SK-N-SH treated with all-trans-retinoic acid at 6 μM for 48 hours (cell line): ENCODE measurements around the gene ZEB2.

Experiments used
- ATAC-seq: fragments of 200-7000 bp; cut with Tn5 transposase; 3 replicates; pipeline ENCODE4 v1.9.1; 2020; ENCODE audit warnings: mild to moderate bottlenecking, moderate library complexity
- ARNTL ChIP-seq: fragments of 450-650 bp; formaldehyde crosslinking; IDR thresholded peaks from 2 replicates; pipeline ENCODE4 v1.5.0; 2020; ENCODE audit warnings: low read depth, mild to moderate bottlenecking, moderate library complexity, borderline replicate concordance
- CSDC2 ChIP-seq: fragments of 250-450 bp; sonication (Bioruptor Pico); IDR thresholded peaks from 2 replicates; pipeline ENCODE4 v1.5.0; 2020; ENCODE audit warnings: mild to moderate bottlenecking, moderate library complexity
- ESRRG ChIP-seq: fragments of 250-450 bp; sonication (Bioruptor Pico); IDR thresholded peaks from 2 replicates; pipeline ENCODE4 v1.6.1; 2021; ENCODE audit warnings: mild to moderate bottlenecking
- GLIS3 ChIP-seq: fragments of 250-450 bp; sonication (Bioruptor Pico); IDR thresholded peaks from 2 replicates; pipeline ENCODE4 v1.5.0; 2020; ENCODE audit warnings: mild to moderate bottlenecking, moderate library complexity
- ISL1 ChIP-seq: fragments of 250-450 bp; sonication (Bioruptor Pico); IDR thresholded peaks from 2 replicates; pipeline ENCODE4 v2.1.2; 2022; ENCODE audit warnings: mild to moderate bottlenecking, moderate library complexity
- OSR1 ChIP-seq: fragments of 250-450 bp; sonication (Bioruptor Pico); IDR thresholded peaks from 2 replicates; pipeline ENCODE4 v1.8.0; 2022; ENCODE audit warnings: moderate library complexity, mild to moderate bottlenecking, inconsistent platforms
- SNAI2 ChIP-seq: fragments of 250-450 bp; sonication (Bioruptor Pico); IDR thresholded peaks from 2 replicates; pipeline ENCODE4 v1.5.0; 2020; ENCODE audit warnings: mild to moderate bottlenecking, moderate library complexity
- TCF4 ChIP-seq: fragments of 250-450 bp; sonication (Bioruptor Pico); IDR thresholded peaks from 2 replicates; pipeline ENCODE4 v1.8.0; 2021; ENCODE audit warnings: mild to moderate bottlenecking, moderate library complexity, borderline replicate concordance
- TOX ChIP-seq: fragments of 250-450 bp; sonication (Bioruptor Pico); IDR thresholded peaks from 2 replicates; pipeline ENCODE4 v1.8.0; 2021; ENCODE audit warnings: mild to moderate bottlenecking, moderate library complexity, borderline replicate concordance
- ZC3H10 ChIP-seq: fragments of 250-450 bp; sonication (Bioruptor Pico); IDR thresholded peaks from 2 replicates; pipeline ENCODE4 v1.5.1; 2021; ENCODE audit warnings: mild to moderate bottlenecking, moderate library complexity
- ZFP3 ChIP-seq: fragments of 250-450 bp; sonication (Bioruptor Pico); IDR thresholded peaks from 2 replicates; pipeline ENCODE4 v1.5.0; 2020; ENCODE audit warnings: mild to moderate bottlenecking, moderate library complexity
- ZFP30 ChIP-seq: fragments of 450-650 bp; formaldehyde crosslinking; IDR thresholded peaks from 2 replicates; pipeline ENCODE4 v1.5.0; 2022; ENCODE audit warnings: mild to moderate bottlenecking, moderate library complexity
- ZNF565 ChIP-seq: fragments of 450-650 bp; formaldehyde crosslinking; conservative IDR thresholded peaks from 2 replicates; pipeline ENCODE4 v1.5.0; 2020; ENCODE audit warnings: low read depth, mild to moderate bottlenecking, moderate library complexity
- ZNF70 ChIP-seq: fragments of 450-650 bp; formaldehyde crosslinking; IDR thresholded peaks from 2 replicates; pipeline ENCODE4 v1.5.0; 2020; ENCODE audit warnings: mild to moderate bottlenecking, moderate library complexity
- ZNF8 ChIP-seq: fragments of 450-650 bp; formaldehyde crosslinking; IDR thresholded peaks from 2 replicates; pipeline ENCODE4 v1.5.0; 2020; ENCODE audit warnings: mild to moderate bottlenecking, moderate library complexity
- TF ChIP-seq, protein P1 (sequence below): fragments of 250-450 bp; sonication (Bioruptor Pico); IDR thresholded peaks from 2 replicates; pipeline ENCODE4 v1.8.0; 2021; ENCODE audit warnings: low read depth, mild to moderate bottlenecking, moderate library complexity, borderline replicate concordance
- TF ChIP-seq, protein P2 (sequence below): fragments of 250-450 bp; sonication (Bioruptor Pico); IDR thresholded peaks from 2 replicates; pipeline ENCODE4 v1.8.0; 2020; ENCODE audit warnings: mild to moderate bottlenecking, moderate library complexity, borderline replicate concordance
- TF ChIP-seq, protein P3 (sequence below): fragments of 250-450 bp; sonication (Bioruptor Pico); IDR thresholded peaks from 2 replicates; pipeline ENCODE4 v1.5.1; 2021; ENCODE audit warnings: mild to moderate bottlenecking, moderate library complexity
- TF ChIP-seq, protein P4 (sequence below): fragments of 250-450 bp; sonication (Bioruptor Pico); IDR thresholded peaks from 2 replicates; pipeline ENCODE4 v1.5.0; 2020; ENCODE audit warnings: mild to moderate bottlenecking, moderate library complexity
- TF ChIP-seq, protein P5 (sequence below): fragments of 250-450 bp; sonication (Bioruptor Pico); IDR thresholded peaks from 2 replicates; pipeline ENCODE4 v1.5.1; 2020; ENCODE audit warnings: low read depth, mild to moderate bottlenecking, moderate library complexity

ZEB2 gene

DNA sequence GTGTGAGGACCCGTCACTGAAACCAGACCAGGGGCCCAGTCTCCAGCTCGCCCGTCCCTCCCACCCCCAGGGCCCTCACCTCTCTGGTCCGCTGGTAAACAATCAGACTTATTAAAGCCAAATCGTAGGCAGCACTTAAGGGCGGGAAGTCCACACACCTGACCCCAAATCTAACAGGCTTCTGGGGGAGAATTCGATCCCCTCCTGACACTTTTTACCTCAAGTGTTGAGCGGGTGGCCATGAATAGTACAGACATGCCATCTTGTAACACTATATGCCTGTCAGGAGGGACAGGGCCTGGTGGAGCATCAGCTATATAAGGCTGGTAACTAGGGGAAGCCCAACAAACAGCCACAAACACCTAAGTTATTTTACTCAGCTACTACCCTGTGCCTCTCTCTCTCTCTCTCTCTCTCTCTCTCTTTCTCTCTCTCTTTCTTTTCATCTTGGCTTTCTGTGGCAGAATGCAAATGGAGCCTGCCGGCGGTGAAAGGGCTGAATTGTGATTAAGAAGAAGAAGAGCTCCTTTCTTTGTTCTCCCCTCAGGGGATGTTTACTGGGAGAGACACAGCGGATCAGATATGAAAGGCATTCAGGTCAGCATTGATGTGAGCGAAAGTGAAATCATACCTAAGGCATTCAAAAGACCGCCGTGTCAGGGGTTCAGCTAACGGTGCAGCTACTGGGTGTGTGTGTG, 9.5 kb downstream of the ZEB2 start:
- peak; percentile 68 for ATAC-seq
- no peak; the same call in 1 of the 2 replicates for TF ChIP-seq GLIS3 (CRISPR knock-in tag)
- peak; percentile 81; the same call in 1 of the 2 replicates for TF ChIP-seq CSDC2 (CRISPR knock-in tag)
- peak; percentile 34; the same call in 1 of the 2 replicates for TF ChIP-seq ZNF8 (CRISPR knock-in tag)

DNA sequence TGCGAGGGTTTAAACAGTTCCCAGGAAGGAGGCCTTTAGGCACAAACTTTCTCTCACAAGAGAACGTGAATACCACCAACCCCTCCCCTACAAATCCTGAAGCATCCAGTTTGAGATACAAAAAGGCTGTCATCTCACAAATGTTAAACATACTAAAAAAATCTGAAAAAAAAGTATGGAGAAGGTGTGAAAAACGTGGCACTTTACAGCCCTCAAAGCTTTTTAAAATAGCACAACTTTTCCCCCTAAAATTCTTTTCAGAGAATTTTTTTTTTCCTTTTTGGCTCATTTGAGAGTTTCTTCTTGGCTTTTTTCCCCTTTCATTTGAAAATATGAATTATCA, 10.1 kb downstream of the ZEB2 start:
- TF ChIP-seq CSDC2 (CRISPR knock-in tag) (no peak), ZNF70 (CRISPR knock-in tag) (no peak), ZNF8 (CRISPR knock-in tag) (no peak), TOX (no peak), ZNF565 (CRISPR knock-in tag) (no peak), ZC3H10 (CRISPR knock-in tag) (no peak), ZFP30 (CRISPR knock-in tag) (no peak), ZFP3 (CRISPR knock-in tag) (no peak), GLIS3 (CRISPR knock-in tag) (no peak), OSR1 (CRISPR knock-in tag) (no peak), ISL1 (no peak), ARNTL (CRISPR knock-in tag) (no peak), ESRRG (CRISPR knock-in tag) (no peak)
- TF ChIP-seq, protein P1, sequence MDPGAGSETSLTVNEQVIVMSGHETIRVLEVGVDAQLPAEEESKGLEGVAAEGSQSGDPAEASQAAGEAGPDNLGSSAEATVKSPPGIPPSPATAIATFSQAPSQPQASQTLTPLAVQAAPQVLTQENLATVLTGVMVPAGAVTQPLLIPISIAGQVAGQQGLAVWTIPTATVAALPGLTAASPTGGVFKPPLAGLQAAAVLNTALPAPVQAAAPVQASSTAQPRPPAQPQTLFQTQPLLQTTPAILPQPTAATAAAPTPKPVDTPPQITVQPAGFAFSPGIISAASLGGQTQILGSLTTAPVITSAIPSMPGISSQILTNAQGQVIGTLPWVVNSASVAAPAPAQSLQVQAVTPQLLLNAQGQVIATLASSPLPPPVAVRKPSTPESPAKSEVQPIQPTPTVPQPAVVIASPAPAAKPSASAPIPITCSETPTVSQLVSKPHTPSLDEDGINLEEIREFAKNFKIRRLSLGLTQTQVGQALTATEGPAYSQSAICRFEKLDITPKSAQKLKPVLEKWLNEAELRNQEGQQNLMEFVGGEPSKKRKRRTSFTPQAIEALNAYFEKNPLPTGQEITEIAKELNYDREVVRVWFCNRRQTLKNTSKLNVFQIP (CRISPR knock-in tag) = no peak
- TF ChIP-seq, protein P2, sequence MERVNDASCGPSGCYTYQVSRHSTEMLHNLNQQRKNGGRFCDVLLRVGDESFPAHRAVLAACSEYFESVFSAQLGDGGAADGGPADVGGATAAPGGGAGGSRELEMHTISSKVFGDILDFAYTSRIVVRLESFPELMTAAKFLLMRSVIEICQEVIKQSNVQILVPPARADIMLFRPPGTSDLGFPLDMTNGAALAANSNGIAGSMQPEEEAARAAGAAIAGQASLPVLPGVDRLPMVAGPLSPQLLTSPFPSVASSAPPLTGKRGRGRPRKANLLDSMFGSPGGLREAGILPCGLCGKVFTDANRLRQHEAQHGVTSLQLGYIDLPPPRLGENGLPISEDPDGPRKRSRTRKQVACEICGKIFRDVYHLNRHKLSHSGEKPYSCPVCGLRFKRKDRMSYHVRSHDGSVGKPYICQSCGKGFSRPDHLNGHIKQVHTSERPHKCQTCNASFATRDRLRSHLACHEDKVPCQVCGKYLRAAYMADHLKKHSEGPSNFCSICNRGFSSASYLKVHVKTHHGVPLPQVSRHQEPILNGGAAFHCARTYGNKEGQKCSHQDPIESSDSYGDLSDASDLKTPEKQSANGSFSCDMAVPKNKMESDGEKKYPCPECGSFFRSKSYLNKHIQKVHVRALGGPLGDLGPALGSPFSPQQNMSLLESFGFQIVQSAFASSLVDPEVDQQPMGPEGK = no peak
- TF ChIP-seq, protein P3, sequence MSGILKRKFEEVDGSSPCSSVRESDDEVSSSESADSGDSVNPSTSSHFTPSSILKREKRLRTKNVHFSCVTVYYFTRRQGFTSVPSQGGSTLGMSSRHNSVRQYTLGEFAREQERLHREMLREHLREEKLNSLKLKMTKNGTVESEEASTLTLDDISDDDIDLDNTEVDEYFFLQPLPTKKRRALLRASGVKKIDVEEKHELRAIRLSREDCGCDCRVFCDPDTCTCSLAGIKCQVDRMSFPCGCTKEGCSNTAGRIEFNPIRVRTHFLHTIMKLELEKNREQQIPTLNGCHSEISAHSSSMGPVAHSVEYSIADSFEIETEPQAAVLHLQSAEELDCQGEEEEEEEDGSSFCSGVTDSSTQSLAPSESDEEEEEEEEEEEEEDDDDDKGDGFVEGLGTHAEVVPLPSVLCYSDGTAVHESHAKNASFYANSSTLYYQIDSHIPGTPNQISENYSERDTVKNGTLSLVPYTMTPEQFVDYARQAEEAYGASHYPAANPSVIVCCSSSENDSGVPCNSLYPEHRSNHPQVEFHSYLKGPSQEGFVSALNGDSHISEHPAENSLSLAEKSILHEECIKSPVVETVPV (CRISPR knock-in tag) = no peak
- TF ChIP-seq, protein P4, sequence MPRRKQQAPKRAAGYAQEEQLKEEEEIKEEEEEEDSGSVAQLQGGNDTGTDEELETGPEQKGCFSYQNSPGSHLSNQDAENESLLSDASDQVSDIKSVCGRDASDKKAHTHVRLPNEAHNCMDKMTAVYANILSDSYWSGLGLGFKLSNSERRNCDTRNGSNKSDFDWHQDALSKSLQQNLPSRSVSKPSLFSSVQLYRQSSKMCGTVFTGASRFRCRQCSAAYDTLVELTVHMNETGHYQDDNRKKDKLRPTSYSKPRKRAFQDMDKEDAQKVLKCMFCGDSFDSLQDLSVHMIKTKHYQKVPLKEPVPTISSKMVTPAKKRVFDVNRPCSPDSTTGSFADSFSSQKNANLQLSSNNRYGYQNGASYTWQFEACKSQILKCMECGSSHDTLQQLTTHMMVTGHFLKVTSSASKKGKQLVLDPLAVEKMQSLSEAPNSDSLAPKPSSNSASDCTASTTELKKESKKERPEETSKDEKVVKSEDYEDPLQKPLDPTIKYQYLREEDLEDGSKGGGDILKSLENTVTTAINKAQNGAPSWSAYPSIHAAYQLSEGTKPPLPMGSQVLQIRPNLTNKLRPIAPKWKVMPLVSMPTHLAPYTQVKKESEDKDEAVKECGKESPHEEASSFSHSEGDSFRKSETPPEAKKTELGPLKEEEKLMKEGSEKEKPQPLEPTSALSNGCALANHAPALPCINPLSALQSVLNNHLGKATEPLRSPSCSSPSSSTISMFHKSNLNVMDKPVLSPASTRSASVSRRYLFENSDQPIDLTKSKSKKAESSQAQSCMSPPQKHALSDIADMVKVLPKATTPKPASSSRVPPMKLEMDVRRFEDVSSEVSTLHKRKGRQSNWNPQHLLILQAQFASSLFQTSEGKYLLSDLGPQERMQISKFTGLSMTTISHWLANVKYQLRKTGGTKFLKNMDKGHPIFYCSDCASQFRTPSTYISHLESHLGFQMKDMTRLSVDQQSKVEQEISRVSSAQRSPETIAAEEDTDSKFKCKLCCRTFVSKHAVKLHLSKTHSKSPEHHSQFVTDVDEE = no peak
- no peak for ATAC-seq

DNA sequence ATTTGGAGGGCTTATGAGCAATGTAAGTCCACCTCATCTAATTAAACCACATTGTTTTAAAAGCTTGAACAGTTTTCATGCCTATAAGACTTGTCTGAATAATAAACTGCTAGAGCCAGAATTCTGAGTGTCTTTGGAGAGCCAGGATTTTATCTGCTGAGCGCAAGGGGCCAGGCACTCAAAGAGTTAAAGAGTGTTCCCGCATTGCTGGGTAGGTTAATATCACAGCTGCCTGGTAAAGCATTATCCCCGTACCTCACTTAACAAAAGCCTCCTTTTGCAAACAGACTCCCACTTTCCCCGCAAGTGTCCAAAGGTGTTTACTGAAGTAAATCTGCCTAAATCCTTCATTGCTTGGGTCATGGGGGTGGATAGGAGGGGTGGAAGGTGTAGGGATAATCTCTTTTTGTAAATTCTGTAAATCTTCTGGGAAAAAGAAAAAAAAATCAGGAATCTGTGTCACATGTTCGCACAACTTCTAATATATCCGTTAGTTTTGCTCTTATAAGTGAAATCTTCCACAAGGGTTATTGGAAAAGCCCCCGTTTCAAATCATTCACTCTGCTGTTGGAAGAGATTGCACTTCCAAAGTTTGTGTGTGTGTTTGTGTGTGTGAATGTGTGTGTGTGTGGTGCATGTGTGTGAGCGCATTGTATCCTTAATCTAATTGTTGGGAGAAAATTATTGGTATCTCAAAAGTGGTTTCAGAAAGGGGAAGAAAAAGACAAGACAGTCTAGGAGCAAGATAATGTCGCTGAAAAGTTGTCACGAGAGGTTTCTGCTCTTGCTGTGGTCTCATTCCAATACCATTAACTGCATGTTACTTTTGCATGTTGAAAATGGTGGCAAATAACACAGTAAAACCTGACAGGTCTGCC, 10.7 kb downstream of the ZEB2 start:
- ATAC-seq = no peak
- no peak for TF ChIP-seq ISL1
- TF ChIP-seq CSDC2 (CRISPR knock-in tag) = no peak
- no peak for TF ChIP-seq TOX
- TF ChIP-seq, protein P1 (CRISPR knock-in tag) = no peak
- no peak for TF ChIP-seq TCF4 (CRISPR knock-in tag)
- TF ChIP-seq ZFP30 (CRISPR knock-in tag) = no peak
- TF ChIP-seq, protein P5, sequence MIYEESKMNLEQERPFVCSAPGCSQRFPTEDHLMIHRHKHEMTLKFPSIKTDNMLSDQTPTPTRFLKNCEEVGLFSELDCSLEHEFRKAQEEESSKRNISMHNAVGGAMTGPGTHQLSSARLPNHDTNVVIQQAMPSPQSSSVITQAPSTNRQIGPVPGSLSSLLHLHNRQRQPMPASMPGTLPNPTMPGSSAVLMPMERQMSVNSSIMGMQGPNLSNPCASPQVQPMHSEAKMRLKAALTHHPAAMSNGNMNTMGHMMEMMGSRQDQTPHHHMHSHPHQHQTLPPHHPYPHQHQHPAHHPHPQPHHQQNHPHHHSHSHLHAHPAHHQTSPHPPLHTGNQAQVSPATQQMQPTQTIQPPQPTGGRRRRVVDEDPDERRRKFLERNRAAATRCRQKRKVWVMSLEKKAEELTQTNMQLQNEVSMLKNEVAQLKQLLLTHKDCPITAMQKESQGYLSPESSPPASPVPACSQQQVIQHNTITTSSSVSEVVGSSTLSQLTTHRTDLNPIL (CRISPR knock-in tag) = no peak
- TF ChIP-seq, protein P4 = no peak
- TF ChIP-seq SNAI2 (CRISPR knock-in tag) = no peak
- TF ChIP-seq OSR1 (CRISPR knock-in tag) = no peak
- TF ChIP-seq ESRRG (CRISPR knock-in tag) = no peak
